OCI-LY3 (cell line): ENCODE measurements around the gene KIAA0040.

Source experiments
- H2AFZ ChIP-seq: fragments of 200-600, 300-600 bp; shearing (Covaris generic); 2 replicates; pipeline ENCODE4 v1.6.0; 2014; ENCODE audit warnings: antibody characterized with exemption, low read depth, low read length
- H3K27ac ChIP-seq: fragments of 200-600, 300-600 bp; sonication (generic); 2 replicates; pipeline ENCODE4 v1.5.1; 2014; ENCODE audit warnings: mild to moderate bottlenecking, low read length, moderate library complexity, mixed read lengths
- H3K27me3 ChIP-seq: fragments of 200-600, 300-600 bp; sonication (generic); 2 replicates; pipeline ENCODE4 v1.6.1; 2014; ENCODE audit warnings: low read depth, low read length, mixed read lengths
- H3K36me3 ChIP-seq: fragments of 200-600, 300-600 bp; sonication (generic); replicated peaks from 2 replicates; pipeline ENCODE3; 2014; ENCODE audit warnings: low read depth, low read length, mixed read lengths
- H3K4me1 ChIP-seq: fragments of 300-600, 200-600 bp; sonication (generic); 2 replicates; pipeline ENCODE4 v1.6.1; 2014; ENCODE audit warnings: low read length, mixed read lengths
- H3K4me2 ChIP-seq: fragments of 200-600, 300-600 bp; sonication (generic); 2 replicates; pipeline ENCODE4 v1.6.1; 2014; ENCODE audit warnings: low read length, mixed read lengths
- H3K4me3 ChIP-seq: fragments of 300-600, 200-600 bp; sonication (generic); 2 replicates; pipeline ENCODE4 v1.5.1; 2014; ENCODE audit warnings: antibody characterized with exemption, mild to moderate bottlenecking, low read length, moderate library complexity
- H3K79me2 ChIP-seq: fragments of 300-600, 200-600 bp; shearing (Covaris generic); 2 replicates; pipeline ENCODE4 v1.6.1; 2014; ENCODE audit warnings: mild to moderate bottlenecking, low read length, mixed read lengths
- H3K9ac ChIP-seq: fragments of 300-600, 200-600 bp; shearing (Covaris generic); 2 replicates; pipeline ENCODE4 v1.6.0; 2014; ENCODE audit warnings: mild to moderate bottlenecking, low read length, moderate library complexity
- H3K9me3 ChIP-seq: fragments of 200-600, 300-600 bp; shearing (Covaris generic); 2 replicates; pipeline ENCODE4 v1.6.1; 2014; ENCODE audit warnings: low read length, mixed read lengths; ENCODE audit not compliant: insufficient read depth
- H4K20me1 ChIP-seq: fragments of 200-600, 300-600 bp; sonication (generic); 2 replicates; pipeline ENCODE4 v1.6.1; 2016; ENCODE audit warnings: low read length, mixed read lengths; ENCODE audit not compliant: insufficient read depth
- CTCF ChIP-seq: fragments of 200-600, 300-600 bp; sonication (generic); IDR thresholded peaks from 2 replicates; pipeline ENCODE4 v1.5.1; 2014; ENCODE audit warnings: antibody characterized with exemption, low read length, low read depth
- EZH2phosphoT487 ChIP-seq: fragments of 200-600 bp; shearing (Covaris generic); IDR thresholded peaks from 2 replicates; pipeline ENCODE4 v1.6.1; 2018; ENCODE audit warnings: antibody characterized with exemption, mixed run types, low read depth

Gene KIAA0040

GRCh38 chr1:175126347-175126746 is 66.2 kb downstream of the KIAA0040 start:
- TF ChIP-seq CTCF, result no peak
- Histone ChIP-seq H2AFZ (no peak overlapping the region), H3K4me1 (peaks cover 12% of the 10 kb centered on the region), H3K9me3 (no peaks in the 10 kb centered on the region), H3K4me3 (no peak overlapping the region), H3K27me3 (no peaks in the 10 kb centered on the region), H3K9ac (no peak overlapping the region), H3K36me3 (no peaks in the 10 kb centered on the region), H4K20me1 (no peaks in the 10 kb centered on the region), H3K27ac (no peak overlapping the region), H3K79me2 (no peaks in the 10 kb centered on the region), H3K4me2 (no peak overlapping the region)

GRCh38 chr1:175124861-175125260 is 67.7 kb downstream of the KIAA0040 start:
- Histone ChIP-seq H3K4me2 (no peak overlapping the region), H3K4me3 (no peak overlapping the region), H3K9ac (no peak overlapping the region), H3K27ac (no peak overlapping the region), H2AFZ (no peak overlapping the region), H3K27me3 (no peaks in the 10 kb centered on the region), H4K20me1 (no peaks in the 10 kb centered on the region), H3K36me3 (no peaks in the 10 kb centered on the region), H3K79me2 (no peaks in the 10 kb centered on the region), H3K4me1 (peaks cover 7% of the 10 kb centered on the region), H3K9me3 (no peaks in the 10 kb centered on the region)
- TF ChIP-seq EZH2phosphoT487 (no peak), CTCF (no peak)

GRCh38 chr1:175120511-175120910 is 72.1 kb downstream of the KIAA0040 start:
- no peak overlapping the region for H2AFZ ChIP-seq
- peaks cover 6% of the 10 kb centered on the region; the same call in 1 of the 2 replicates for H3K4me1 ChIP-seq
- H3K27me3 ChIP-seq, result no peaks in the 10 kb centered on the region

More at GRCh38 chr1:175120511-175120910, 72.1 kb downstream of the KIAA0040 start:
- no peak overlapping the region for H3K4me2 ChIP-seq
- H3K9ac ChIP-seq, result no peak overlapping the region
- no peaks in the 10 kb centered on the region for H3K36me3 ChIP-seq
- H3K27ac ChIP-seq, result no peak overlapping the region
- H3K9me3 ChIP-seq, result no peaks in the 10 kb centered on the region
- no peak overlapping the region for H3K4me3 ChIP-seq
- no peaks in the 10 kb centered on the region for H4K20me1 ChIP-seq
- TF ChIP-seq CTCF (no peak), EZH2phosphoT487 (no peak)
- no peaks in the 10 kb centered on the region for H3K79me2 ChIP-seq
